Neural cell (in vitro differentiated cells): Measurements from ENCODE around the gene DEAF1. TPM values are rescaled to one million over a fixed set of nuclear protein-coding genes. Genes with fewer than 3 reads are reported as not detected.

ENCODE experiments used
- H2AFZ ChIP-seq: fragments of 200-600, 300-800 bp; sonication (generic), shearing (Covaris generic); 2 replicates; pipeline ENCODE4 v1.6.0; 2014; ENCODE audit warnings: low read depth, mild to moderate bottlenecking, antibody characterized with exemption, low read length, moderate library complexity
- H3F3A ChIP-seq: fragments of 200-600 bp; shearing (Covaris generic); 2 replicates; pipeline ENCODE4 v1.6.1; 2016; ENCODE audit warnings: mild to moderate bottlenecking, moderate library complexity, mixed read lengths, antibody characterized with exemption, low read length; ENCODE audit not compliant: insufficient read depth, poor library complexity, severe bottlenecking
- H3K27ac ChIP-seq: fragments of 200-600, 300-800 bp; sonication (generic), shearing (Covaris generic); 2 replicates; pipeline ENCODE4 v1.5.1; 2014; ENCODE audit warnings: mild to moderate bottlenecking, low read length, moderate library complexity
- H3K27me3 ChIP-seq: fragments of 300-800, 200-600 bp; sonication (generic), shearing (Covaris generic); 2 replicates; pipeline ENCODE4 v1.6.0; 2014; ENCODE audit warnings: mild to moderate bottlenecking, low read depth, low read length, moderate library complexity; ENCODE audit not compliant: insufficient read depth
- H3K36me3 ChIP-seq: fragments of 300-800, 200-600 bp; sonication (generic), shearing (Covaris generic); 2 replicates; pipeline ENCODE4 v1.5.1; 2014; ENCODE audit warnings: mild to moderate bottlenecking, antibody characterized with exemption, low read length, moderate library complexity; ENCODE audit not compliant: insufficient read depth
- H3K4me2 ChIP-seq: fragments of 300-800, 200-600 bp; sonication (generic), shearing (Covaris generic); 2 replicates; pipeline ENCODE4 v1.6.0; 2014; ENCODE audit warnings: mild to moderate bottlenecking, low read length
- H3K4me3 ChIP-seq: fragments of 300-800, 200-600 bp; sonication (generic), shearing (Covaris generic); 2 replicates; pipeline ENCODE4 v1.5.1; 2014; ENCODE audit warnings: mild to moderate bottlenecking, low read length, moderate library complexity
- H3K79me2 ChIP-seq: fragments of 200-600 bp; shearing (Covaris generic); replicated peaks from 2 replicates; pipeline ENCODE4 v1.6.0; 2014; ENCODE audit warnings: mild to moderate bottlenecking, low read length, moderate library complexity; ENCODE audit not compliant: insufficient read depth
- H3K9ac ChIP-seq: fragments of 300-800, 200-600 bp; sonication (generic), shearing (Covaris generic); 2 replicates; pipeline ENCODE4 v1.6.1; 2016; ENCODE audit warnings: mild to moderate bottlenecking, low read length, mixed read lengths
- H3K9me2 ChIP-seq: fragments of 200-600 bp; shearing (Covaris generic); 2 replicates; pipeline ENCODE4 v1.6.1; 2016; ENCODE audit warnings: mild to moderate bottlenecking, low read length, mixed read lengths; ENCODE audit not compliant: insufficient read depth
- H3K9me3 ChIP-seq: fragments of 200-600, 300-800 bp; sonication (generic), shearing (Covaris generic); 2 replicates; pipeline ENCODE4 v1.6.1; 2016; ENCODE audit warnings: mild to moderate bottlenecking, mixed run types, low read length, moderate library complexity, mixed read lengths
- H4K20me1 ChIP-seq: fragments of 200-600 bp; shearing (Covaris generic); 2 replicates; pipeline ENCODE4 v1.6.1; 2016; ENCODE audit warnings: mild to moderate bottlenecking, mixed run types; ENCODE audit not compliant: insufficient read depth
- CTCF ChIP-seq: fragments of 450-650 bp; IDR thresholded peaks from 2 replicates; pipeline ENCODE4 v1.5.1; 2014; ENCODE audit warnings: antibody characterized with exemption, mild to moderate bottlenecking, moderate library complexity; ENCODE audit not compliant: poor library complexity, severe bottlenecking
- EP300 ChIP-seq: fragments of 450-650 bp; conservative IDR thresholded peaks from 2 replicates; pipeline ENCODE4 v1.6.1; 2014; ENCODE audit warnings: antibody characterized with exemption, mild to moderate bottlenecking, moderate library complexity; ENCODE audit not compliant: poor library complexity, severe bottlenecking
- EZH2 ChIP-seq: fragments of 200-600, 300-800 bp; shearing (Covaris generic), sonication (generic); IDR thresholded peaks from 2 replicates; pipeline ENCODE4 v1.6.1; 2014; ENCODE audit warnings: antibody characterized with exemption, low read length, borderline replicate concordance, mild to moderate bottlenecking; ENCODE audit not compliant: insufficient read depth, poor library complexity, severe bottlenecking
- MXI1 ChIP-seq: fragments of 450-650 bp; conservative IDR thresholded peaks from 2 replicates; pipeline ENCODE4 v1.6.1; 2014; ENCODE audit warnings: antibody characterized with exemption, mild to moderate bottlenecking; ENCODE audit not compliant: poor library complexity, severe bottlenecking
- POLR2AphosphoS5 ChIP-seq: IDR thresholded peaks from 2 replicates; pipeline ENCODE4 v1.6.1; 2012
- RAD21 ChIP-seq: fragments of 450-650 bp; conservative IDR thresholded peaks from 2 replicates; pipeline ENCODE4 v1.6.1; 2014; ENCODE audit warnings: antibody characterized with exemption, mild to moderate bottlenecking, moderate library complexity
- REST ChIP-seq: IDR thresholded peaks from 2 replicates; pipeline ENCODE4 v1.6.1; 2012; ENCODE audit warnings: borderline replicate concordance
- SMC3 ChIP-seq: fragments of 450-650 bp; conservative IDR thresholded peaks from 2 replicates; pipeline ENCODE4 v1.6.1; 2014; ENCODE audit warnings: antibody characterized with exemption, mild to moderate bottlenecking, moderate library complexity; ENCODE audit not compliant: poor library complexity
- TAF1 ChIP-seq: IDR thresholded peaks from 2 replicates; pipeline ENCODE4 v1.6.1; 2012; ENCODE audit warnings: low read depth
- polyA plus RNA-seq: library from polyadenylated mRNA; depleted of rRNA; stranded (reverse); fragments of >200 nt; gene quantifications from 2 replicates; pipeline ENCODE4 v1.2.3, GENCODE V29; 2014

DEAF1 gene
- polyA plus RNA-seq, 1 donor from 2014 or later = 87.6 TPM

- Histone ChIP-seq H3K9me3 (no peaks in the 10 kb centered on the region), H2AFZ (no peak overlapping the region), H3K9ac (no peak overlapping the region), H3K9me2 (no peaks in the 10 kb centered on the region), H3K4me3 (no peak overlapping the region), H3K36me3 (no peaks in the 10 kb centered on the region), H3K79me2 (no peaks in the 10 kb centered on the region), H3K27ac (no peak overlapping the region), H3F3A (no peaks in the 10 kb centered on the region), H3K4me2 (no peak overlapping the region), H4K20me1 (no peaks in the 10 kb centered on the region), H3K27me3 (no peaks in the 10 kb centered on the region)
- TF ChIP-seq EP300 (no peak), MXI1 (no peak), POLR2AphosphoS5 (no peak), EZH2 (no peak), CTCF (no peak), TAF1 (no peak), RAD21 (no peak), SMC3 (no peak), REST (no peak)
Measured at GRCh38 chr11:606245-606644, 88.8 kb downstream of the DEAF1 start.

GRCh38 chr11:605286-606129 is 89.5 kb downstream of the DEAF1 start:
- Histone ChIP-seq H4K20me1 (no peaks in the 10 kb centered on the region), H3K27me3 (no peaks in the 10 kb centered on the region), H3K4me3 (no peak overlapping the region), H3K9ac (no peak overlapping the region), H3K4me2 (no peak overlapping the region), H3K36me3 (no peaks in the 10 kb centered on the region), H3F3A (no peaks in the 10 kb centered on the region), H3K9me2 (no peaks in the 10 kb centered on the region), H2AFZ (no peak overlapping the region), H3K9me3 (no peaks in the 10 kb centered on the region), H3K79me2 (no peaks in the 10 kb centered on the region), H3K27ac (no peak overlapping the region)
- TF ChIP-seq TAF1 (no peak), POLR2AphosphoS5 (no peak)
